ENCODE measurements around the gene STAG3. TPM values are rescaled to one million over a fixed set of nuclear protein-coding genes. Genes with fewer than 3 reads are reported as not detected.

STAG3 gene
- total and polyA plus RNA-seq, 9 of the 15 experiments (the other 6 are each of a cell fraction or from before 2014, with no cell fraction given) = 0.54 to 2.5 (median 1.7) TPM

- TF ChIP-seq ZBTB40 (IDR thresholded peaks at IDR 0.05) = no peak
- TF ChIP-seq ZBTB40 (CRISPR knock-in tag; IDR thresholded peaks at IDR 0.05) = no peak
- no peak for TF ChIP-seq ZNF707 (CRISPR knock-in tag; conservative IDR thresholded peaks at IDR 0.05)
- 0 out of 2 replicates have a peak, but pooled peaks have one; percentile 48 for TF ChIP-seq ZNF717 (CRISPR knock-in tag; IDR thresholded peaks at IDR 0.05)
- no peak for TF ChIP-seq ZFP1 (CRISPR knock-in tag; IDR thresholded peaks at IDR 0.05)
- no peak for TF ChIP-seq TSC22D4 (tag; IDR thresholded peaks at IDR 0.05)
- TF ChIP-seq ZNF140 (CRISPR knock-in tag; IDR thresholded peaks at IDR 0.05) = no peak
- no peak for TF ChIP-seq RB1 (IDR thresholded peaks at IDR 0.05; ENCODE audit: low read depth)
- TF ChIP-seq ZNF655 (CRISPR knock-in tag; IDR thresholded peaks at IDR 0.05) = no peak
- no peak for TF ChIP-seq ZNF347 (CRISPR knock-in tag; IDR thresholded peaks at IDR 0.05; ENCODE audit: low read depth)
- no peak for TF ChIP-seq TBL1XR1 (IDR thresholded peaks at IDR 0.05; ENCODE audit: low read length in 2 of 2)
- no peak for TF ChIP-seq THRB (CRISPR knock-in tag; conservative IDR thresholded peaks at IDR 0.05)
- no peak for TF ChIP-seq IFI16 (CRISPR knock-in tag; IDR thresholded peaks at IDR 0.05)
- peak; percentile 16 for TF ChIP-seq HMGN3 (IDR thresholded peaks at IDR 0.05; ENCODE audit: borderline replicate concordance, extremely low read depth, insufficient read length, low read depth, low read length)
- TF ChIP-seq ZNF699 (CRISPR knock-in tag; IDR thresholded peaks at IDR 0.05; ENCODE audit: insufficient replicate concordance) = no peak
- no peak for TF ChIP-seq COPS2 (conservative IDR thresholded peaks at IDR 0.05)
- TF ChIP-seq ZNF41 (CRISPR knock-in tag; conservative IDR thresholded peaks at IDR 0.05) = no peak
Measured at GRCh38 chr7:100155553-100156317, 22.0 kb upstream of the STAG3 start (continued).

Data from K562 (cell line).